ENCODE results near the gene WDHD1.
"Not testable (repeated sequence)": the region's sequence is repeated elsewhere in the genome, so short reads cannot be mapped to it uniquely, and the experiment has no call there.

WDHD1 gene

DNA sequence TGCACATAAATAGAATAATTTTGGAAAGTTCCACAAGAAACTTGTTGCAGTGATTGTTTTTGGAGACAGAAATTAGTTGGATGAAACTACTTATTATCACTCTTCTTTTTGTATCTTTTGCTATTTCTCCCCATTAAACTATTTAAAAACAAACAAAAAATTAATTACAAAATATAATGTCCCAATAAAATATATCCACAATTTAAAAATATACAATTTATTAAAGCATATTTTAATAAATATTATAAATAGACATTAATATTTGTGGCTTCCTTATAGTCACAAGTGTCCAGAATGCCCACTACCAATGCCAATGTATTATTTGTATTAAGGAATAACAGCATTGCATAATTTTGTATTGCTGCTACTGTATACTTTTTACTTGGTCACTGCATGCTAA lies 71.8 kb downstream of the WDHD1 start:
- DNase-seq (ENCODE audit: low read depth in 3 of 3), result no peak

DNA sequence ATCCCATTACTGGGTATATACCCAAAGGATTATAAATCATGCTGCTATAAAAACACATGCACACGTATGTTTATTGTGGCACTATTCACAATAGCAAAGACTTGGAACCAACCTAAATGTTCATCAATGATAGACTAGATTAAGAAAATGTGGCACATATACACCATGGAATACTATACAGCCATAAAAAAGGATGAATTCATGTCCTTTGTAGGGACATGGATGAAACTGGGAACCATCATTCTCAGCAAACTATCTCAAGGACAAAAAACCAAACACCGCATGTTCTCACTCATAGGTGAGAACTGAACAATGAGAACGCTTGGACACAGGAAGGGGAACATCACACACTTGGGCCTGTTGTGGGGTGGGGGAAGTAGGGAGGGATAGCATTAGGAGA lies 73.3 kb downstream of the WDHD1 start:
- not testable (repeated sequence) for DNase-seq (ENCODE audit: low read depth in 3 of 3)

DNA sequence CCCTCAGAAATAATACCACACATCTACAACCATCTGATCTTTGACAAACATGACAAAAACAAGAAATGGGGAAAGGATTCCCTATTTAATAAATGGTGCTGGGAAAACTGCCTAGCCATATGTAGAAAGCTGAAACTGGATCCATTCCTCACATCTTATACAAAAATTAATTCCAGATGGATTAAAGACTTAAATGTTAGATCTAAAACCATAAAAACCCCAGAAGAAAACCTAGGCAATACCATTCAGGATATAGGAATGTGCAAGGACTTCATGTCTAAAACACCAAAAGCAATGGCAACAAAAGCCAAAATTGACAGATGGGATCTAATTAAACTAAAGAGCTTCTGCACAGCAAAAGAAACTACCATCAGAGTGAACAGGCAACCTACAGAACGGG lies 74.1 kb downstream of the WDHD1 start:
- DNase-seq (ENCODE audit: low read depth in 3 of 3), result not testable (repeated sequence)

DNA sequence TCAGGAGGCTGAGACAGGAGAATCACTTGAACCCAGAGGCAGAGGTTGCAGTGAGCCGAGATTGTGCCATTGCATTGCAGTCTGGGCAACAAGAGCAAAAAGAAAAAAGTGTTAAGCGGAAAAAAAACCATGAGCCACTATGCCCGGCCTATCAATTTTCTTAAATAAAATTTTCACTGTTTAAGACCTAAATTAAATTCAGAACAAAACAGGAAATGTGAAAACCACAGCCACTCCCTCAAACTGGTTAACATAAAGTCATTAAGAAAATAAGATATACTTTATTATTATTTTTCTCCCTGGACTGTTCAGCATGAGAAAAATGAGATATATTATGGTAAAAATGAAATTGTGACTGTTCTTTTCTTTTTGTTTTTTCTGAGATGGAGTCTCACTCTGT lies 79.7 kb downstream of the WDHD1 start:
- DNase-seq (ENCODE audit: low read depth in 3 of 3), result no peak

DNA sequence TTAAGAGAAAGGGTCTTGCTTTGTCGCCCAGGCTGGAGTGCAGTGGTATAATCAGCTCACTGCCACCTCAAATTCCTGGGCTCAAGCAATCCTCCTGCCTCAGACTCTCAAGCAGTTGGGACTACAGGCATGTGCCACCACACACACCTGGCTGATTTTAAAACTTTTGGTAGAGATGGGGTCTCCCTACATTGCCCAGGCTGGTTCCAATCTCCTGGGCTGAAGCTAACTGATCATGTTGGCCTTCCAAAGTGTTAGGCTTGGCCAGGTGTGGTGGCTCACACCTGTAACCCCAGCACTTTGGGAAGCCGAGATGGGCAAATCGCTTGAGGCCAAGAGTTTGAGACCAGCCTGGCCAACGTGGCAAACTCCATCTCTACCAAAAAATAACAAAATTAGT lies 80.4 kb downstream of the WDHD1 start:
- DNase-seq (ENCODE audit: low read depth in 3 of 3), result no peak

DNA sequence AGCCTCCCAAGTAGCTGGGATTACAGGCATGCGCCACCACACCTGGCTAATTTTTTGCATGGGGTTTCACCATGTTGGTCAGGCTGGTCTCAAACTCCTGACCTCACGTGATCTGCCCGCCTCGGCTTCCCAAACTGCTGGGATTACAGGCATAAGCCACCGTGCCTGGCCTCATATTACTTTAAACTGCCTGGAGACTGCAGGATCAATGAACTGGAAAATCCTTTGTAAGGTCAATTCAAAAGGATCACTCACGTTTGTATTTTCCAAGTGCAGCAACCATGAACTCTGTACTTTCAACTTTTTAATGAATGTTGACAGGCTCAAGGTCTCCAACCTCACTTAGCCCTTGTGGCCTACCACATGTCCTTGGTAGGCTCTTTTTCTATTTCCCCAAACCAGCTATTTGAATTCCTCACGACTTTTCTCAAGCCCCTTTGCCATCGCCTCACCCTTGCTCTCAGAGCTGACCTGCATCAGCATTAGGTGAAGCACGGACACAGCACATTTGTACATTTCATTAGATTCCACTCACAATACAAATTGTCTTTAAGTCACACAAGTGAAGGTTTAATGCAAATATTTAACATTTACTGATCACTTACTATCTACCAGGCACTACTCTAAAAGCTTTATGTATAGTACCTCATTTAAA lies 82.0 kb downstream of the WDHD1 start:
- no peak for DNase-seq (ENCODE audit: low read depth in 3 of 3)

DNA sequence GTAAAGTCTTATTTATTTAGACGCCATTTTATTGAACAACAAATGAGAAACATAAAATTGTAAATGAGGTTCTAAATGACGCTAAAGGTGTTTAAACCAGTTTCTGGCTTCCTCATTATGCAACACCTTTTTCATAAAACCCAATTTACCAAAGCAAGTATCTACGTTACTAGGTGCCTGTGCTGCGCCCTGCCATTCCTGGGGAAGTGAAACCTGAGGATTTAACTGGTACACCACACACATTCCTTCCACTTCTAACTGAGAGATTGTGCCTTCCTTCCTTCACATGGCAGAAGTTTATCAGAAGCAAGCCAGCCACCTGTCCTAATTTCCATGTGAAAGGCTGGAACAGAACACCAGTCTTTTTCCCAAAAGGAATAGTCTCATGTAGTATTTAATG lies 84.0 kb downstream of the WDHD1 start:
- no peak for DNase-seq (ENCODE audit: low read depth in 3 of 3)

DNA sequence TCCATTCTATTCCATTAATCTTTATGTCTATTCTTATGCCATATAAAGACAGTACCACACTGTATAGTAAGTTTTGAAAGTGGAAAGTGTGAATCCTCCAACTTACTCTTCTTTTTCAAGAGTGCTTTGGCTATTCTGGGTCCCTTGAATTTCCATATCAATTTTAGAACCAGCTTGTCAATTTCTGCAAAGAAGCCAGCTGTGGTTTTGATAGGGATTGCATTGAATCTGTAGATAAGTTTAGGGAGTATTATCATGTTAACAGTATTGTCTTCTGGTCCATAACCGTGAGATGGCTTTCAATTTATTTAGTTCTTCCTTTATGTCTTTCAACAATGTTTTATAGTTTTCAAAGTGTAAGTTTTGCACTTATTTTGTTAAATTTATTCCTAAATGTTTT lies 90.1 kb downstream of the WDHD1 start:
- no peak for DNase-seq (ENCODE audit: low read depth in 3 of 3)

DNA sequence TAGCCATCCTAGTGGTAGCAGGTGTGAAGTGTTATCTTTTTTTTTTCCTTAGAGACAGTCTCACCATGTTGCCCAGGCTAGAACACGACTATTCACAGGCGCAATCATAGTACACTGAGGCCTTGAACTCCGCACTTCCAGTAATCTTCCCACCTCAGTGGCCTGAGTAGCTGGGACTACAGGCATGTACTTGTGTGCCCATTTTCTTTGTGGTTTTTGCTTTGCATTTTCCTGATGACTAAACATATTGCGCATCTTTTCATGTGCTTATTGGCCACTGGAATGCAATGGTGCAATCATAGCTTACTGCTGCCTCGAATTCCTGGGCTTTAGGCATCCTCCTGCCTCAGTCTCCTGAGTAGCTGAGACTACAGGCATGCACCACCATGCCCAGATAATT lies 90.9 kb downstream of the WDHD1 start:
- no peak for DNase-seq (ENCODE audit: low read depth in 3 of 3)

DNA sequence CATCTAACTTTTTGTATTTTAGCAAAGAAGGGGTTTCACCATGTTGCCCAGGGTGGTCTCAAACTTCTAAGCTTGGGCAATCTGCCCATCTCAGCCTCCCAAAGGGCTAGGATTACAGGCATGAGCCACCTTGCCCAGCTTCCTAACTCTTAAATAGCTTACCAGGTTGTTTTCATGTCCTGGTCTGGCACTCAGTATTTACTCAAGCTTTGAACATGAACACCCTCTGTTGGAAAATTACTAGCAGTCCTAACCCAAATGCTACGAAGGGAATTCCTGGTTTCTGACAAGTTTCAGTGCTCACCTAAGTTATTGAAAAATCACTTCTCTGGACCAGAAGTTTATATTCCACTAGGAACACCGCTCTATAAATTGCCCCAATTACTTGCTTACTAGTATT lies 91.8 kb downstream of the WDHD1 start:
- no peak for DNase-seq (ENCODE audit: low read depth in 3 of 3)

DNA sequence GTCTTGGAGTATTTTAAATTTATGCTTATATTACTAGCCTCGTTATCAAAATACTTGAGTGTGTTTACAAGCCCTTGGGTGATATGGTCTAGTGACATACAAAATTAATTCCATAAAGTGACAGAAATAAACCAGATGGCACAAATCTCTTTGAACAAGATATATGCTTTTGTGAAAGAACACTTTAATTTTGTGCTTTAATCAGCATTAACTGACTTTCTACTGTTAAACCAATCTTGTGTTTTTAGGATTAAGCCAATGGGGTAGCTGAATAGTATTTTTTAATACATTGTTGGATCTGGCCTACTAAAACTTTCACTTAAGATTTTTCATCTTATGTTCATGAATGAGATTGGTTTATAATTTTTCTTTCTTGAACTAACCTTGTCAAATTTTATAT lies 93.9 kb downstream of the WDHD1 start:
- no peak for DNase-seq (ENCODE audit: low read depth in 3 of 3)

DNA sequence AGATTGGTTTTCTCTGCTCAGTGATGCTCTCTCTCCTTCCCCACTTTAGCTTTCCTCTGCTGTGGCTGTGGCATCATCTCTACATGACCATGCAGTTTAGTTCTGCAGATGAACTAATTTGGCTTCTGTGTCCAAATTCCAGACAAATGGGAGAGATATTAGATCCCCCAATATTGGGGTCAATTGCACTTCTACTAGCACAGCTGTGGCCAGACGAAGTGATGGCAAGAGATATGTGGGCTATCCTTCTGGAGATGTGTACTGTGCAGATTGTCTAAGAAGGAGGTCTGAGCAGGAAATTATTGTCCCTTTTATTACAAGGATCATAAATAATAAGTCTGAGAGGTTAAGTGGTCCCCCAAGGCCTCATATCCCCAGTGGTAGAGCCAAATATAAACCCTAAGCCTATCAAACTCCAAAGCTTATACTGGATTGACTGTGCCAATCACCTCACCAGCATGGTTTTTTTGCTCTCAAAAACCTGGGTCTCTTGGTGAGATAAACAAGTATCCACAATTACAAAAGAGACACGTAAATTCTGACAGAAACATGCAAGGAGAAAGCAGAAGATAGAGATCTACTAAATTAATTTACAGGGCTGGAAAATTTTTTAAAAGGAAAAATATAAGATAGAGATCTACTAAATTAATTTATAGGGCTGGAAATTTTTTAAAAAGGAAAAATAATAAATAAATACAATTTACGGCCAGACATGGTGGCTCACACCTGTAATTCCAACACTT lies 95.1 kb downstream of the WDHD1 start:
- DNase-seq (ENCODE audit: low read depth in 3 of 3), result no peak

DNA sequence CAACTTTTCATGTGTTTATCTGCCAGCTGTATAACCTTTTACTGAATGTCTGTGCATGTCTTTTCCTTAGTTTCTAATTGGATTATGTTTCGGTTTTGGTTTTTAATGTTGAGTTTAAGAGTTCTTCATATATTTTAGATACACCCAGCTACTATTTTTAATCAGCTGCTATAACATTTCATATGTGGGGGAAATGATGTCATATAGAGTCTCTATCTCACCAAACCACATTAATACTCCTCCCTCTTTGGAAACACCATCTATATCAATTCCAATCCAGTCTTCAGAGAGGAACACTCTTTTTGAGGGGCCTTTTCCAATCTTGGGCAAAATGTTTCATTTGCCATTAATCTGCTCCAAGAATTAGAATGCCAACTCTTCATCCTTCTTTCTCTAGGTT lies 95.8 kb downstream of the WDHD1 start:
- no peak for DNase-seq (ENCODE audit: low read depth in 3 of 3)

DNA sequence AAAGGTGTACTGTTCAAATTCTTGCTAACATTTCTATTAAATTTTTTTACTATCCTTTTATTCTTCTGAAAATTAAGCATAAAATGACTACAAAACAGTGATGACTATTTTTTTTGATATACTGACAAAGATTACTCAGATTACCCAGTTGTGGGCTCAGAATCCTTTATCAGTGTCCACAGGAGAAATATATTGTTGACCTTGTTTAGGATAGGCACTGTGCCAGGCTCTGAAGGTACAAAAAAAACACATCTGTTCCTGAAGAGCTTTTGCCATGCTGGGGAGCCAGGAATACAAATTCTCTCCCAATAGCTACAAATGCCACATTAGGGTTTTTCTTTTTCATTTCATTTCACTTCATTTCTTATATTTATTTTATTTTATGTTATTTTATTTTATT lies 97.3 kb downstream of the WDHD1 start:
- DNase-seq (ENCODE audit: low read depth in 3 of 3), result no peak

DNA sequence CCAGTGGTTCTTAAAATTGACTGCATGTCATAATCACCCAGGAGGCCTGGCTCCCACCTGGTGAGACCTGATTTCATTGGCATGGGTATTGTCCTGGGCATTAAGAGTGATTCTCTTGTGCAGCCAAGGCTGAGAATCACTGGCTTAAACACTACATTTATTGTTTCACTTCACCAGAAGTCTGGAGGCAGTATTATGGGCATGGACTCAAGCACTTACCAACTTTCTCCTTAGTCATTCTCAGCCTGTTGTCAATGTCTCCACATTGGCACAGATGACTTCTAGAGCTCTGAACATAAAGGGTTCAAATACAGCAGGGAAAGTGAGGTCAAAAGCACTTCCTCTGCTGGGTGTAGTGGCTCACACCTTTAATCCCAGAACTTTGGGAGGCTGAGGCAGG lies 98.7 kb downstream of the WDHD1 start:
- DNase-seq (ENCODE audit: low read depth in 3 of 3), result no peak

DNA sequence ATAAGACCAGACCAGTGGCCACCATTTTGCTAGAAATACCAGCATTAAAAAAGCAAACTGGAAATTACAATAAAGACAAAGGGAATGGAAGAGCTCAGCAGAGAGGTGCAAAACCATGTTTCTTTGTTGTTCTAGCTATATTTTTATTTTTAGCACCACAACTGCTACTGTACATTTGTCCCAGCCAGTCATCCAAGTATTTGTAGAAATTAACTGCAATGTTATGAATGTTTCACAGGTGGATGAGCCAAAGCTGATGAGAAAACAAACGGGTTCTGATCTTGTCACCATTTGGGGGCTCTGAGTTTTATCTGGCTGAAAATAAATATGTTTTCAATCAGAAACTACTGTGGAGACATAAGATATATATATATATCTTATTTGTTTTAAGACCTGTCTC lies 99.3 kb downstream of the WDHD1 start:
- DNase-seq (ENCODE audit: low read depth in 3 of 3), result no peak

DNA sequence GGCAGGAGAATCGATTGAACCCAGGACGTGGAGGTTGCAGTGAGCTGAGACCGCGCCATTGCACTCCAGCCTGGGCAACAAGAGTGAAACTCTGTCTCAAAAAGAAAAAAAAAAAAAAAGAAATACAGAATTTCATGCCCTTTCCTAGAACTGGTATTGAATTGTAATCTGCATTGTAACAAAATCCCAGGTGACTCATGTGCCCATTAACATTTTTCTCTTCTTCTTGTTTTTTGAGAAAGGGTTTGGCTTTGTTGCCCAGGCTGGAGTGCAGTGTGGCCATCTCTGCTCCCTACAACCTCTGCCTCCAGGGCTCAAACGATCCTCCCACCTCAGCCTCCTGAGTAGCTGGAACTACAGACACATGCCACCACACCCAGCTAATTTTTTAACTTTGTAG lies 100.3 kb downstream of the WDHD1 start:
- DNase-seq (ENCODE audit: low read depth in 3 of 3), result not testable (repeated sequence)

DNA sequence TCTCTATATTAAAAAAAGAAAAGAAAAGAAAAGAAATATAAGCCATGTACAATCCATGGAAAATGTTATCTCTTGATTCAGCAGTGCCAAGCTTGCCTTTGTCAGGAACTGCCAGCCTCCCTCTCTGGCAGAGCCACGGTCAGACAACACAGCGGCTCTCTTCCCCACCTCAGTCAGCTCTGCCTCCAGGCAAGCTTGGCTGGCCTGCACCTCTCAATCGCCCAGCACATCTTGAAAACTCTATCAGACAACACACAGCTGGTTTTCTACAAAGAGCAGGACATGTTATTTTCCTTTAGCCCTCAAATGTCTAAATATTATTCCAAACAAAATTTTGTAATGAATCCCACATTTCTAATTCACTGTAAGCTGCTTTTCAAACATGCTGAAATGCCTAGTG lies 104.3 kb downstream of the WDHD1 start:
- DNase-seq (ENCODE audit: low read depth in 3 of 3), result no peak

DNA sequence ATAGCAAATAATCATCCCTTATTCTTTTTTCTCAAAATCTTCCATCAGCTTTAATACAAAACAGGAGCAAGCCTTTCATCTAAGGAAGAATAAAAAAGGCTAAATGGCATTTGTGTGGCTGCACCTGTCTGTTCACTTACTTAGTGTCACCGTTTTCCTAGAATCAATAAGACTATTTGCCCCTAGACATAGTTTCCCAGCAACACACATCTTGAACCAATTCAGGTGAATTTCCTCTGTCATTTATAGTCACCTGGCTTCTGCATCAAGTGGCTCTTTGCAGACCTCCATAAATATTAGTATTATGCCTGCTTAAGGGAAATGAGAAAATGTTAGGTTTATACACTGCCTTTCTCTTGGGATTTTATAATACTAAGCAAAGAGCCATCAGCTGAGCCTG lies 106.8 kb downstream of the WDHD1 start:
- DNase-seq (ENCODE audit: low read depth in 3 of 3), result no peak

DNA sequence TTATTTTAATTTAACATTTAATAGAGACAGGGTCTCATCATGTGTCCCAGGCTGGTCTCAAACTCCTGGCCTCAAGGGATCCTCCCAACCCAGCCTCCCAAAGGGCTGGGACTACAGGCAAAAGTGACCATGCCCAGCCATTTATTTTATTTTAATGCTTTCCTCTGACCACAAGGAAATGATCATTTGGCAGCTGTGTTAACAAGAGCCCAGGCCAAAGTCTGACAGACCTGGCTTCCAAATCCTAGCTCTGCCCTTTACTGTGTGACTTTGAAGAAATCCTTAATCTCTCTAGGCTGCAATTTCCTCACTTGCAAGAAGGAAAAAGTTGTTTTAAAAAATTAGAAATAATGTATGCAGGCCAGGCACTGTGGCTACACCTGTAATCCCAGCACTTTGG lies 107.6 kb downstream of the WDHD1 start:
- no peak for DNase-seq (ENCODE audit: low read depth in 3 of 3)

DNA sequence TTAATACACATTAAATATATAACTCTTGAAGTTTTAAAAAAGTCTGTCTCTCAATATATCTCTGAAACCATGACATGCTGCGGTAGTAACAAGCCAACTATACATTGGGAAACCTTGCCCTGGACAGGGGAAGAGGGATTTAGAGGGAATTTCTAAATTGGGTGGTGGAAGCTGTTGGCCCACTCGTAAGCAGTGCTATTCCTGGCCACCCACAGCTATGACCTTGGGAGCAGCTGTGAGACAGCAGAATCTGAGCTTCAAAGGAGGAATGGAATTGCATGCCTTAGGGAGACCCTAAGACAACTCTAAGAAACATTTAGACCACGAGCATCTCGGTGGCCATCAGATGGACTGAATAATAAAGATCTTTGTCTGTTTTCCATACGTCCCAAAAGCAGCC lies 108.5 kb downstream of the WDHD1 start:
- DNase-seq (ENCODE audit: low read depth in 3 of 3), result no peak

DNA sequence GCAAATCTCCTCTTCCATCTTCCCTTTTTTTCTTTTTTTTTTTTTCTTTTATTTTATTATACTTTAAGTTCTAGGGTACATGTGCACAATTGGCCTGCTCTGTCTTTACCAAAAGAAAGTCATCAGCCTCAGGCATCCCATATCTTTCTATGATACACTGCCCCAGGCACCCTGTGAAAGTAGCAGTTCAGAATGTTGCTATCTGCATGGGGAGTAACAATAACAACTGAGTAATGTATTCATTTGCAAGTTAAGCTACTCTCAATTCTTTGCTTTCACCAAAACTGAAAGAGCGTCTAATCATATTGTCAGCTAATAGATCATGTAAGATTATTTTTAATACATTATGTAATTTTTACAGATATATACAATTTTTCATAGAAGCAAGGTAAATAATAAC lies 110.8 kb downstream of the WDHD1 start:
- no peak for DNase-seq (ENCODE audit: low read depth in 3 of 3)

DNA sequence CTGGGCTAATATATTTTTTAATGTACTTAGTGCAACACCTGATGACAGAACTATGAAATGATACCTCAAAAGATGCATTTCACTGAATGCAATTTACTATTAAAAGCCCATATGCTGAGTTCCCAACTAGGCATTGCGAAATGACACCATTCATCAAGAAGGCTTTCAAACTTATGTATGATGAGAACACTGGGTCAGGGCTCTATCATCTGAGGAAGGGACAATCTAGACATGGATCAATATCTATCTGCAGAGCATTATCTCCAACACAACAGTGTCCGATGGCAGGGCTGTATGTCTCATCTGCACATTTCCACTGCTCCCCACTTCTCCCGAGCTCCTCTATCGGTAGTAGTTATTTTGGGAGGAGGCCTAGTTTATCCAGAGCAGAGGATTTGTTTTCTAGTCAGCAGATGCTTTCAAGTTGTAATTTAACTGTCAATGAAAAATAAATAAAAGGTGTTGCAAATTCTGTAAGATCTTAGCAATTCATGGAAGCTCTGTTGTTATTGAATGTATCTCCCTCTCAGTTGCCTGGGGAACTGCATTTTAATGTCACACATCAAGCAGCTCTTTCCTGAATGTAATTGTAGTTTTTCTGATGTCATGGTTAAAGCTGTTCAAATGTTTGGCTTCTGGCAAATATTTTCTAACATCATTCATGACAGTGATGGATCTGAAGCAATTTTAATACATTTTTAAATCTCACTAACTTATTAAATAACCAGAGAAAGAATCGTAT lies 116.9 kb downstream of the WDHD1 start:
- no peak for DNase-seq (ENCODE audit: low read depth in 3 of 3)
